ENCODE results near the gene MAP2K6. TPM values are rescaled to one million over a fixed set of nuclear protein-coding genes. Genes with fewer than 3 reads are reported as not detected.
A peak's percentile ranks its signal among the peaks of the same experiment; 100 is the strongest.

The MAP2K6 gene
- total and polyA plus RNA-seq, 11 donors, result 0.61 to 5.1 (median 1.4) TPM

- no peaks in the 10 kb centered on the region for H3K27me3 ChIP-seq
- ATAC-seq (peak in 1 of 4 donors; percentile 39), DNase-seq (no peak)
- H3K4me1 ChIP-seq, result peaks cover 0 to 26% (median 13%) of the 10 kb centered on the region in 12 donors
- no peak for TF ChIP-seq POLR2A (IDR thresholded peaks at IDR 0.05)
- TF ChIP-seq CTCF (IDR thresholded peaks at IDR 0.05), result no peak
- no peaks in the 10 kb centered on the region for H3K36me3 ChIP-seq
- H3K4me3 ChIP-seq, result no peak overlapping the region
- H3K27ac ChIP-seq, result peak overlapping the region in 9 of 12 donors; percentile 31 to 83 (median 57)
- H3K9me3 ChIP-seq, result no peaks in the 10 kb centered on the region
- 76 to 80% (median 77%) methylated on average over 13 of the region's 13 CpGs for WGBS, 4 donors
- intact Hi-C loops (cut with DNase I), result loop anchor here in 2 of 10 donors (5.0 to 10.0 kb wide), 2 partner anchors 40 to 72 kb away; partner anchors contain the start of gene MAP2K6 (in 1 of the 2)
Observed at GRCh38 chr17:69486779-69487637, 72.5 kb downstream of the MAP2K6 start.

GRCh38 chr17:69489313-69489712 is 74.8 kb downstream of the MAP2K6 start:
- peaks cover 0 to 26% (median 13%) of the 10 kb centered on the region in 12 donors for H3K4me1 ChIP-seq
- ATAC-seq, result no peak
- no peaks in the 10 kb centered on the region for H3K27me3 ChIP-seq
- H3K4me3 ChIP-seq, result no peak overlapping the region
- intact Hi-C loops (cut with DNase I), result loop anchor here in 2 of 10 donors (5.0 to 10.0 kb wide), 2 partner anchors 42 to 75 kb away; partner anchors contain the start of gene MAP2K6 (in 1 of the 2)
- no peaks in the 10 kb centered on the region for H3K9me3 ChIP-seq
- H3K36me3 ChIP-seq, result no peaks in the 10 kb centered on the region
- WGBS, 4 donors, result 97 to 99% (median 98%) methylated on average over 4 of the region's 4 CpGs
- no peak overlapping the region for H3K27ac ChIP-seq
- TF ChIP-seq POLR2A (IDR thresholded peaks at IDR 0.05), result no peak
- no peak for TF ChIP-seq CTCF (IDR thresholded peaks at IDR 0.05)
- no peak for DNase-seq

- intact Hi-C loops (cut with DNase I), result no loop called here
- 70 to 75% (median 72%) methylated on average over 3 of the region's 3 CpGs for WGBS, 4 donors
- H3K4me1 ChIP-seq, result peaks cover 0 to under 1% (median 0%) of the 10 kb centered on the region in 12 donors
- H3K27ac ChIP-seq, result no peak overlapping the region
- no peaks in the 10 kb centered on the region for H3K9me3 ChIP-seq
- DNase-seq, result no peak
- H3K27me3 ChIP-seq, result no peaks in the 10 kb centered on the region
- H3K36me3 ChIP-seq, result no peaks in the 10 kb centered on the region
- ATAC-seq, result no peak
- no peak for TF ChIP-seq POLR2A (IDR thresholded peaks at IDR 0.05)
- no peak for TF ChIP-seq CTCF (IDR thresholded peaks at IDR 0.05)
- no peak overlapping the region for H3K4me3 ChIP-seq
Observed at GRCh38 chr17:69492410-69493071, 78.0 kb downstream of the MAP2K6 start.

- Histone ChIP-seq H3K4me1 (peaks cover 0 to 3% (median 0%) of the 10 kb centered on the region in 12 donors), H3K9me3 (no peaks in the 10 kb centered on the region), H3K27ac (no peak overlapping the region), H3K36me3 (no peaks in the 10 kb centered on the region), H3K4me3 (no peak overlapping the region), H3K27me3 (no peaks in the 10 kb centered on the region)
- WGBS, 4 donors, result 89 to 95% (median 91%) methylated on average over 5 of the region's 5 CpGs
- intact Hi-C loops (cut with DNase I), result no loop called here
- TF ChIP-seq CTCF (IDR thresholded peaks at IDR 0.05) (no peak), POLR2A (IDR thresholded peaks at IDR 0.05) (no peak)
- DNase-seq, result no peak
- ATAC-seq, result no peak
Observed at GRCh38 chr17:69495787-69496186, 81.3 kb downstream of the MAP2K6 start.

All from heart left ventricle (tissue), 16 donors.